Esophagus squamous epithelium (tissue), 4 donors: ENCODE data around the gene ENTPD3.

ENCODE experiments used
- POLR2A ChIP-seq, 4 donors: fragments of 450-650 bp; IDR thresholded peaks; one replicate each; pipeline ENCODE4 v1.6.1; 2017; ENCODE audit warnings: antibody characterized with exemption in 4 of 4, mild to moderate bottlenecking in 4 of 4, moderate library complexity in 3 of 4
- TF ChIP-seq, protein P1 (sequence below), 6 experiments: fragments of 450-650 bp in 4 of 6; fragments of 200-600 bp in 2 of 6; sonication (generic) in 2 of 6; IDR thresholded peaks; one replicate each; pipeline ENCODE4 v1.5.1; 2016 to 2019; ENCODE audit warnings: antibody characterized with exemption in 6 of 6, mild to moderate bottlenecking in 4 of 6, moderate library complexity in 4 of 6

DNA sequence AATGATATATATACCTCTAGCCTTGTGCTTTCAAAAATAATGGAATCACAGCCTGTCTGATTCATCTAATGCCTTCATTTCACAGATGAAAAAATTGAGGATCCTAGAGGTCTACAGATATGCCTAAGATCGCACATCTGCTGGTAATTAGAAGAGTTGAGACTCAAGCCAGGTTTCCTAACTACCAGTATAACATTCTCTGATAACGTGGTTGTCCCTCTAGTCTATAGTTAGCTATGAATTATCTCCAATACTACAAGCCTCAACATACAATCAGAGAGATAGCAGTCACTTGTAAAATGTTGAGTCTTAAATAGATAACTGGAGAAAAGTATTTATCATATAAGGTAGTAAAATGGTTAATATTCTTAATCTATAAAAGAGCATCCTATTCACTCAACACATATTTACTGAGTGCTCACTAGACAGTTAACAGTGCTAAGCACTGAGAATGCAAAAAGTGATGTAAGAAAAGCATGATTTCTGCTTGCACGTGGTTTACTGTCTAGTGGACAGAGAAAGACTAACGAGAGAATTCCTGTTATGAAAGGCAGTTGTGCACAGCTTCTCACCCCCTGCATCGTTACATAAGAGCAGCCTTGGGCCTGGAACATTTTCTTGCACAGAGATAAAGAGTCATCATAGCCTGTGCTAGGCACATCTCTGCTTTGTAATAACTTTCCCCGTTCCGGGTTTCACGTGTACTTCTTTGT is 4.9 kb upstream of the ENTPD3 start:
- no peak for TF ChIP-seq POLR2A (IDR thresholded peaks at IDR 0.05)
- TF ChIP-seq, protein P1, sequence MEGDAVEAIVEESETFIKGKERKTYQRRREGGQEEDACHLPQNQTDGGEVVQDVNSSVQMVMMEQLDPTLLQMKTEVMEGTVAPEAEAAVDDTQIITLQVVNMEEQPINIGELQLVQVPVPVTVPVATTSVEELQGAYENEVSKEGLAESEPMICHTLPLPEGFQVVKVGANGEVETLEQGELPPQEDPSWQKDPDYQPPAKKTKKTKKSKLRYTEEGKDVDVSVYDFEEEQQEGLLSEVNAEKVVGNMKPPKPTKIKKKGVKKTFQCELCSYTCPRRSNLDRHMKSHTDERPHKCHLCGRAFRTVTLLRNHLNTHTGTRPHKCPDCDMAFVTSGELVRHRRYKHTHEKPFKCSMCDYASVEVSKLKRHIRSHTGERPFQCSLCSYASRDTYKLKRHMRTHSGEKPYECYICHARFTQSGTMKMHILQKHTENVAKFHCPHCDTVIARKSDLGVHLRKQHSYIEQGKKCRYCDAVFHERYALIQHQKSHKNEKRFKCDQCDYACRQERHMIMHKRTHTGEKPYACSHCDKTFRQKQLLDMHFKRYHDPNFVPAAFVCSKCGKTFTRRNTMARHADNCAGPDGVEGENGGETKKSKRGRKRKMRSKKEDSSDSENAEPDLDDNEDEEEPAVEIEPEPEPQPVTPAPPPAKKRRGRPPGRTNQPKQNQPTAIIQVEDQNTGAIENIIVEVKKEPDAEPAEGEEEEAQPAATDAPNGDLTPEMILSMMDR (IDR thresholded peaks at IDR 0.05) = no peak
